GM18498 (cell line): ENCODE data around the gene TAF7L.

Experiments used
- ATAC-seq: cut with Tn5 transposase; IDR thresholded peaks from one replicate; pipeline ENCODE4 v1.9.1; 2021; ENCODE audit warnings: mild to moderate bottlenecking, moderate library complexity; ENCODE audit not compliant: unreplicated experiment

Gene TAF7L

DNA sequence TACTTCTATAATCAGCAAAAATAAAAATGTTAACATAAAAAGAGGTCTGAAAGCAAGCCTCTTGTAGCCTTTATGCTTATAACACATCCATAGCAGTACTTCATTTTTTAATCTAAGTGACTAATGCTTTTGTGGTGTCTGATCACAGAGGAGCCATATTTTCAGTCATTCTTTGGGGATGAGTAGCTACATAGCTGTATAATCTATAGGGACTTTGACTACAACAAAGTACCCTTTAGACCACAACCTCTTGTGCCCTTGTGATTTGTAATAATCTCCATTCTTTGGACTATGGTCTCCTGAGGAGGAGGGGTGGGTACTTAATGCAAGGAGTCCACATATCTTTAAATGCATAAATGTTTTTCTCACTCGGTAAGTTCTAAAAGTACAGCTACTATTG is 62.0 kb downstream of the TAF7L start:
- ATAC-seq, result no peak

DNA sequence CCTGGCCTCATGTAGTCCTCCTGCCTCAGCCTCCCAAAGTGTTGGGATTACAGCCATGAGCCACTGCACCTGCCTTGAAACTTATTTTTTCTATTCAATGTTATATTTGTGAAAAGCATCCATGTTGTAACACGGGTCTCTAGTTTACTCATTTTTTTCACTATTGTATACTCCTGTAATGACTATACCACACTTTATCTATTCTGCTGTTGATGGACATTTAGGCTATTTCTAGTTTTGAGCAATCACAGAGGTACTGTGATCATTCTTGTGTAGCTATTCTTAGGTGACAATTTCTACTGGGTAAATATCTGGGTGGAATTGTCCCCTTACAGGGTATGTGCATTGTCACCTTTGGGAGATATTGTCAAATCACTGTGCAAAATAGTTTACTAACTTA is 67.9 kb downstream of the TAF7L start:
- no peak for ATAC-seq

DNA sequence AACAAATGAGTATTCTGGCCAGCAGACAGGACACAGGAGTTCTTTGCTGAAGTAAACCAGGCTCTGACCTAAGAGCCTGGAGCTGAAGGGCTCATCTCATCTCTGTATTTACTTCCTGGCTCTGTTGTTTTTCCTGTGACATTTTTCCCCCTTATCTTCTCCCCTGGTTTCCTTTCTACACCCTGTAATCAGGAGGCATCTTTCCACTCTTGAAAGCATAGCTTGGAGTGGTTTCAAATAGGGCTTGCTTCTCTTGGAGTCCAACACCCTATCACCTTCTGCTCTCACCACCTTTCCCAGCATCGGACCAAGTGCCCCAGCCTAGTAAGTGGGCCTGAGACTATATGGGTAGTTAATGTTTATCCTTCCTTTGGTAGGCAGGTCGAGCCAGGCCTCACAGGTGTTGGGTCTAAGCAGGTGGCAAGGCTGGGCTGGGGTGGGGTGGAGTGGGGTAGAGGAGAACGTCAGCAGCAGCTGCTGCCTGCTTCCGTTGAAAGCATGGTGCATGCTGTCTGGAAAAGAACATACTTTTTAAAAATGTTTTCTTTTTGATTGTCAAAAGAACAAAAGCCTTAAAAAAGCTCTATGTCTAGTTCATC is 70.4 kb downstream of the TAF7L start:
- no peak for ATAC-seq

DNA sequence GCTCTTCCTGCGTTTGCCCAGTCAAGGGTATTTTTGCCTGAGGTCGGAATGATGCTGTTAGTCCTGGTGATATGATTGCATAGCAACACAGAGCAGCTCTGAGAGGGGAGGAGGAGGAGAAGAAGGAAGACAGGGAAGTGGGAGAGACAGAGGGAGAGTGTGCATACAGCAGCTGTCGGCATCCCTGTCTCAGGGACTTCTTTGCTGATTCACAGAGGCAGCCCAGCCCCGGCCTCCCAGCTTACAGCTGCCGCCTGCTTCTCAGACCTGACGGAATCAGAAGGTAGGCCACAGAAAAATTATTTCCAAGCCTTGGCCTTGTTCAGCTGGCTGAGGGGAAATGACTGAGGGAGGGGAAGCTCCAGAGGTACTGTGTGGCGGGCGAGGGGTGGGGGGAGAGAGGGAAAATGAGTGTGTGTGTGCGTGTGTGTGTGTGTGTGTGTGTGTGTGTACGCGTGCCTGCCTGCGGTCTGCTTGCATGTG is 71.2 kb downstream of the TAF7L start:
- no peak for ATAC-seq

DNA sequence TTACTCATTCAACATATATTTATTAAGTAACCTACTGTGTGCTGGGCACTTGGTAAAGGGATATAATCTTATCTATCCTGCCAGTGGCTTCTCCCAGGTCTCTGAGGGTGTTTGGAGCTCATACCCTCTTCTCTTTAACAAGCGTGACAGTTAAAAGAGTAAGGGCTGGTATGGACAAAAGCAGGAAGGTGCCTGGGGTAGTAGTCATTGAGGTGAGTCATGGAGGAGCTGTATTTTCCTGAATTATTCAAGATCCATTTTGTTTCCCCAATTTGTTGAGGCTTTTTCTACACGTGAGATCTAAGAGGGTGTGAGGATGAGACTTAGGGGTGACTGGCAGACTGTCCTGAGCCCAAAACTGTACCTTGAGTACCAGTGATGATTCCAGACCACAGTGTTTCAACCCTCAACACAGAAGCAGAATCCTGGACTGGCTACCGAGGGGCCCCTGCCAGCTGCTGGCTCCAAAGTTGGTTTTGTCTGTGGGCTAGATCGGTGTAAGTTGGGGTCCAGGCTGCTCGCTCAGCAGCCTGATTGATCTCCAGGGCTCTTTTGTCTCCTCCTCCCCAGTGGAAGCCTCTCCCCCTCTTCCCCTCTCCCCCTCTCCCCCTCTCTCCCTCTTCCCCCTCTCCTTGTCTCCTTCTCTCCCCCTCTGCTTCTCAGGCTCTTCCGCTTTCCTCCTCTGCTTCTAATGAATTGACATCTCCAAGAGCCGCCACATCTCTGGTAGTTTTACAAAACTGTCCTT is 71.8 kb downstream of the TAF7L start, which contains the start of gene DRP2:
TSS of gene DRP2 (plus strand) at position 671 of the 748 bp plus-strand sequence. CDS start 11,862 bp downstream, outside the sequence.
- no peak for ATAC-seq
